Stomach (tissue), 4 donors: Measurements from ENCODE around the gene CRACR2B.

Experiments used
- EP300 ChIP-seq: sonication (generic); formaldehyde crosslinking; IDR thresholded peaks from one replicate; pipeline ENCODE4 v1.6.1; 2017; ENCODE audit warnings: antibody characterized with exemption
- POLR2A ChIP-seq, 4 donors: fragments of 450-650 bp; IDR thresholded peaks; one replicate each; pipeline ENCODE4 v1.6.1; 2016; ENCODE audit warnings: antibody characterized with exemption in 4 of 4, control low read depth in 2 of 4, mild to moderate bottlenecking in 1 of 4, moderate library complexity in 1 of 4

- TF ChIP-seq EP300 (no peak), POLR2A (IDR thresholded peaks at IDR 0.05) (no peak)
Measured at GRCh38 chr11:829176-829846, 1.6 kb downstream of the CRACR2B start.
